Measurements from ENCODE around the gene FMN1.

Gene FMN1

GRCh38 chr15:33094336-33094735 lies 100.2 kb downstream of the FMN1 start:
- Histone ChIP-seq H3K9me3 (ENCODE audit: low read depth, low read length) (no peaks in the 10 kb centered on the region), H3K4me3 (no peak overlapping the region), H3K27ac (no peak overlapping the region), H3K36me3 (ENCODE audit: insufficient read depth, low read length) (no peaks in the 10 kb centered on the region), H3K9ac (ENCODE audit: insufficient read length) (no peak overlapping the region)
- DNase-seq (ENCODE audit: low read depth, low spot score): no peak
- TF ChIP-seq POLR2AphosphoS5 (IDR thresholded peaks at IDR 0.05; ENCODE audit: borderline replicate concordance, low read depth, low read length): no peak
- TF ChIP-seq EZH2 (IDR thresholded peaks at IDR 0.05): no peak
- no peak for TF ChIP-seq FOXP2 (optimal IDR thresholded peaks at IDR 0.05; ENCODE audit: control extremely low read depth, extremely low read length, insufficient read depth)

DNA sequence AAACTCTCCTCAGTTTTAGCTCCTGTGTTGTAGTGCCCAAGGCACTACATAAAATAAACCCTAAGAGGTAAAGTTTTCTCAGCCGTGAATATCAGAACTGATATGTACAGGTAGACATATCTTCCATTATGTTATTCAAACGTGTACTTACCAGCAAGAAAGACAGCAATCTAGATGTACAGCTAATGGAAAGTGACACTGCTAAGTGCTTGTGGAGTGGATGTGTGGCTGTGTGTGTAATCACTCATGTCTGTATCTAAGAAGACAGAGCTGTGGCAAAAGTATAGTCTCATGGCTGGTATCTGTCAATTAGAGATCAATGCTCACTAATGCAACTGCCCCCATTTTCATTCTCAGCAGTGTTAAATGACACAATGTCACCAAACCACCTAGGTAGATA lies 101.3 kb downstream of the FMN1 start:
- Histone ChIP-seq H3K36me3 (ENCODE audit: insufficient read depth, low read length) (no peaks in the 10 kb centered on the region), H3K4me3 (no peak overlapping the region), H3K9ac (ENCODE audit: insufficient read length) (no peak overlapping the region), H3K27ac (no peak overlapping the region), H3K9me3 (ENCODE audit: low read depth, low read length) (no peaks in the 10 kb centered on the region)
- no peak for TF ChIP-seq EZH2 (IDR thresholded peaks at IDR 0.05)
- no peak for TF ChIP-seq FOXP2 (optimal IDR thresholded peaks at IDR 0.05; ENCODE audit: control extremely low read depth, extremely low read length, insufficient read depth)
- no peak for TF ChIP-seq POLR2AphosphoS5 (IDR thresholded peaks at IDR 0.05; ENCODE audit: borderline replicate concordance, low read depth, low read length)
- no peak for DNase-seq (ENCODE audit: low read depth, low spot score)

DNA sequence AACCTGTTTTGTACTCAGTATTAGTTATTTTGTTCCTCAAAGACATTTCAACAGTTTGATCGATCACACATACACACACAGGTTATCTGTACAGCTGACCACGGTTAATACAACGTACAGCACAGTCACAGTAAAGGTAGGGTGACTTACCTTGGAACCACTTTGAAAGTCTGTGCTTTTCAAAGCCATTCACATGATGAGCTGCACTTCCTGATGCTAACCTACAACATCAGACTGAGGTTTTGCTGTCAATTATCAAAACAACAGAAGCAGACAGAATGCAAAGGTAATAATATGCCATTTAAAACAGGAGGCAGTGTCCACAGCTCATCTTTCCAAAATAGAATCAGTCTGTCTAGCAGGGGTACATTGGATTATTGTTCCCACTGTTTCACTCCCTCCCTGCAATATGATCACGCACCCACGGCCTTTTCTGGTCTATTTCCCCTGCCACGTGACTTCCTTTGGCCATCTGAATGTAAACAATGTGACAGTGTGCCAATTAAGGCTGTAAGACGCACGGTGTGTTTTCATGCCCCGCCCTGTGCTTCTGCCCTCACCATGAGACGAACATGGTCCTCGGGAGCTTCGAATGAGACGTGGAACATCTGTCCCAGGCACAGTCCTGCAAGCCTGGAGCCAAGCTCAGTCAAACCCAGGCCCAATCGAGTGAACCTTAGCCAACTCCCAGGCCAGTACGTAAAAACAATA lies 102.4 kb downstream of the FMN1 start:
- Histone ChIP-seq H3K4me3 (no peak overlapping the region), H3K36me3 (ENCODE audit: insufficient read depth, low read length) (no peaks in the 10 kb centered on the region), H3K27ac (no peak overlapping the region), H3K9me3 (ENCODE audit: low read depth, low read length) (no peaks in the 10 kb centered on the region), H3K9ac (ENCODE audit: insufficient read length) (no peak overlapping the region)
- TF ChIP-seq EZH2 (IDR thresholded peaks at IDR 0.05): no peak
- TF ChIP-seq FOXP2 (optimal IDR thresholded peaks at IDR 0.05; ENCODE audit: control extremely low read depth, extremely low read length, insufficient read depth): no peak
- no peak for TF ChIP-seq POLR2AphosphoS5 (IDR thresholded peaks at IDR 0.05; ENCODE audit: borderline replicate concordance, low read depth, low read length)
- no peak for DNase-seq (ENCODE audit: low read depth, low spot score)

DNA sequence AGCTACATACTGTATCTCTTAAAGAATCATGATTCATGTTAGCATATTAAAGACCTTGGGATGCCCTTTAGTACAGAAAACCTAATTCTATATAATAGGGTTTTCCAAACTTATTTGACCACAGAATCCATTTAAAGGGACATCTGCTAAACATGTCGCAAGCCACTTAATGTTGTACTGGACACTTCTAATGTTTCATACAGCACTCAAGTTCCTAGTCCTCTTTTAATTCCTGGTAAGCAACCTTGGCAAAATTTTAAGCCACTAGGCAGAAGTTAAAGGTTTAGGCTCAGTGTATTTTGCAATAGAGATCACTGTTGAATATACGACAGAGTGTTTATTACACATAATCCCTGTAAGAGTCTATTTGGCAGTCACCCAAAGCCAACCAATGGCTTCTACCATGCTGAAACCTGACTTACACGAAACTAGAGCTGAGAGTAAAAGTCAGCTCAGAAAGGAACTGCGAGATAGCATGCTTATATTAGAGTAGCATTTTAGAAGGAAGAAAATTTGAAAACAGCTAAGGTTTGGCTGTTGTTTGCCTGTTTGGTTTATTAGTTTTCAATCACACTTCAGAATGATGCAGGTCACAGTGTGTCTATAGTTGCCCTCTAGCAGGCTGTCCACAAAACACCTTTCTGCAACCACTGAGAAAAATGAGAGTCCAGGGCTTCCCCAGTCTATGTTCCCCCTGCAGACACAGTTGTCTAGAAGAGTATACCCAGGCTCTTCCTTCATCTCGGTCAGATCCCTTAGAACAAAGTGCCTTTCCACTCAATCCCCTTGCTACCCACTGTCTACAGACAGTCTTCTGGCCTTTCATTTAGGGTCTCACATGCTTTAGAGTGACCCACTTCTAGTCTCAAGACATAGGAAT lies 104.4 kb downstream of the FMN1 start:
- Histone ChIP-seq H3K9ac (ENCODE audit: insufficient read length) (no peak overlapping the region), H3K36me3 (ENCODE audit: insufficient read depth, low read length) (no peaks in the 10 kb centered on the region), H3K4me3 (no peak overlapping the region), H3K9me3 (ENCODE audit: low read depth, low read length) (no peaks in the 10 kb centered on the region), H3K27ac (no peak overlapping the region)
- no peak for DNase-seq (ENCODE audit: low read depth, low spot score)
- TF ChIP-seq POLR2AphosphoS5 (IDR thresholded peaks at IDR 0.05; ENCODE audit: borderline replicate concordance, low read depth, low read length) (no peak), FOXP2 (optimal IDR thresholded peaks at IDR 0.05; ENCODE audit: control extremely low read depth, extremely low read length, insufficient read depth) (no peak)

DNA sequence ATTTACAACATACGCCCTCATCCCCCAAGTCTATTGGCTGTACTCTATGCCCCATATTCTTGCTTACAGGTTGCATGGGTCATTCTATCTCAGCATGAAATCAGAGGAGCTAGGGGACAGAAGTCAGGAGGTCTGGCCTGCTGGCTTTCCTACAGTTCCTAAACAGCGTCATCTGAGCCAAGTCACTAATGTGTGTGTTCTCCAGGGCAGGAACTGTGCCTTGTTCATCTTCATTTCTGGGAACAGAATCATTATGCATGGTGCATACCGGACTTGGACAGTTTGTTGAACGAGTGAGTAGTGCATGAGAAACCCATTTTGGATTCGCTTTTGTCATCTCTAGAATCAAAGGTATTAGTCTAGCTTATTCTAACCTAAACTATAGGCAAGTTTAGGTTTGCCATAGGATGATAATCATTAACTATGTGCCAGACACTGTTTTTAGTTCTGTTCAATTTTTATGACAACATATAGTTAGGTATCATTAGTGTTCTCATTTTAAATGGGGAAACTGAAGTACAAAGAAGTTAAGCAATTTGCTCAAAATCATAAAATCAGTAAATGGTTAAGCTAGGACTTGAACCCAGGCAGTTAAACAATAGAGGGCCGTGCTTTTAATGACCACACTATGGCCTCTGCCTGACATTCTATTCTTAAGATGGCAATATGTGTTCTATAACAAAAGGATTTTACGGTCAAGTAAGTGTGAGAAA lies 105.2 kb downstream of the FMN1 start:
- no peaks in the 10 kb centered on the region for H3K36me3 ChIP-seq (ENCODE audit: insufficient read depth, low read length)
- no peak overlapping the region for H3K27ac ChIP-seq
- no peak overlapping the region for H3K9ac ChIP-seq (ENCODE audit: insufficient read length)
- TF ChIP-seq FOXP2 (optimal IDR thresholded peaks at IDR 0.05; ENCODE audit: control extremely low read depth, extremely low read length, insufficient read depth): no peak
- no peak for TF ChIP-seq POLR2AphosphoS5 (IDR thresholded peaks at IDR 0.05; ENCODE audit: borderline replicate concordance, low read depth, low read length)
- TF ChIP-seq EZH2 (IDR thresholded peaks at IDR 0.05): no peak
- no peaks in the 10 kb centered on the region for H3K9me3 ChIP-seq (ENCODE audit: low read depth, low read length)
- DNase-seq (ENCODE audit: low read depth, low spot score): no peak
- H3K4me3 ChIP-seq: no peak overlapping the region

GRCh38 chr15:33086500-33087121 lies 107.9 kb downstream of the FMN1 start:
- DNase-seq (ENCODE audit: low read depth, low spot score): peak; percentile 12
- H3K4me3 ChIP-seq: no peak overlapping the region
- TF ChIP-seq POLR2AphosphoS5 (IDR thresholded peaks at IDR 0.05; ENCODE audit: borderline replicate concordance, low read depth, low read length) (no peak), FOXP2 (optimal IDR thresholded peaks at IDR 0.05; ENCODE audit: control extremely low read depth, extremely low read length, insufficient read depth) (no peak), EZH2 (IDR thresholded peaks at IDR 0.05) (no peak)

GRCh38 chr15:33084661-33085060 lies 109.9 kb downstream of the FMN1 start:
- DNase-seq (ENCODE audit: low read depth, low spot score): no peak
- H3K4me3 ChIP-seq: no peak overlapping the region
- TF ChIP-seq POLR2AphosphoS5 (IDR thresholded peaks at IDR 0.05; ENCODE audit: borderline replicate concordance, low read depth, low read length) (no peak), EZH2 (IDR thresholded peaks at IDR 0.05) (no peak), FOXP2 (optimal IDR thresholded peaks at IDR 0.05; ENCODE audit: control extremely low read depth, extremely low read length, insufficient read depth) (no peak)
- no peaks in the 10 kb centered on the region for H3K36me3 ChIP-seq (ENCODE audit: insufficient read depth, low read length)
- H3K9me3 ChIP-seq (ENCODE audit: low read depth, low read length): no peaks in the 10 kb centered on the region
- no peak overlapping the region for H3K9ac ChIP-seq (ENCODE audit: insufficient read length)
- H3K27ac ChIP-seq: no peak overlapping the region

More at GRCh38 chr15:33086500-33087121, 107.9 kb downstream of the FMN1 start:
- Histone ChIP-seq H3K27ac (no peak overlapping the region), H3K9me3 (ENCODE audit: low read depth, low read length) (no peaks in the 10 kb centered on the region), H3K36me3 (ENCODE audit: insufficient read depth, low read length) (no peaks in the 10 kb centered on the region), H3K9ac (ENCODE audit: insufficient read length) (no peak overlapping the region)

Data from SK-N-MC (cell line).